Measurements from ENCODE around the gene NUP62.

DNA sequence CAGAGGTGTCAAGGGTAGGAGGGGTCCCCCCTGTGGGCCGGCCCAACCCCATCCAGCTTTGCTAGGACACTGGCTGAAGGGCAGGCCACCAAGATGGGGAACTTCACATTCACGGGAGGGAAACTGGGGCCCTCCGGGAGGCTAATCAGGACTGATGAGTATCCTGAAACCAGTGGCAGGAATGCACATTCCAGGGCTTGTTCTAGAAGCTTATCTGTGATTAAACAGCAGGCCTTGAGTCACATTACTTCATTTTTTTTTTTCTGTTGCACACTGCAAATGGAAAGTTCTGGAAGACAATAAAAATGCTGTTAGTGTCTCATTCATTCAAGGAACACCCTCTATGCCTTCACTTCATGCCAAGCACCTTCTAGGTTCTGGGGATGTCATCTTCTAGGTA lies 47.2 kb upstream of the NUP62 start:
- TF ChIP-seq ZNF274 (IDR thresholded peaks at IDR 0.05; ENCODE audit: low read depth, low read length) (no peak), YY1 (IDR thresholded peaks at IDR 0.05; ENCODE audit: extremely low read depth, insufficient replicate concordance, low read depth, low read length) (no peak)
